Cardiac septum (tissue), 1 donor: Measurements from ENCODE around the gene SKOR1. TPM values are rescaled to one million over a fixed set of nuclear protein-coding genes. Genes with fewer than 3 reads are reported as not detected.

Experiments
- DNase-seq: peaks from one replicate; pipeline ENCODE4 v3.0.0-alpha.2; 2020; ENCODE audit warnings: low spot score
- intact Hi-C: fragments of 100-400 bp; cut with DNase I; formaldehyde crosslinking; loops from one replicate; pipeline ENCODE4 v1.14.0; 2022
- total RNA-seq: library from RNA; stranded (reverse); fragmentation: NEBNext Ultra II Directional; extraction: Animal tissue kit (Norgen Biotek cat#: 25700); gene quantifications from one replicate; pipeline ENCODE4 v1.2.1, GENCODE V29; 2021
- donor health status: DM: no; HTN: no; CAD: no.

Gene SKOR1
- total RNA-seq, 1 donor from 2014 or later = 0.24 TPM

- intact Hi-C loops = no loop called here
- peak; percentile 54 for DNase-seq
Observed at GRCh38 chr15:67813104-67813634, 12.1 kb upstream of the SKOR1 start.

DNA sequence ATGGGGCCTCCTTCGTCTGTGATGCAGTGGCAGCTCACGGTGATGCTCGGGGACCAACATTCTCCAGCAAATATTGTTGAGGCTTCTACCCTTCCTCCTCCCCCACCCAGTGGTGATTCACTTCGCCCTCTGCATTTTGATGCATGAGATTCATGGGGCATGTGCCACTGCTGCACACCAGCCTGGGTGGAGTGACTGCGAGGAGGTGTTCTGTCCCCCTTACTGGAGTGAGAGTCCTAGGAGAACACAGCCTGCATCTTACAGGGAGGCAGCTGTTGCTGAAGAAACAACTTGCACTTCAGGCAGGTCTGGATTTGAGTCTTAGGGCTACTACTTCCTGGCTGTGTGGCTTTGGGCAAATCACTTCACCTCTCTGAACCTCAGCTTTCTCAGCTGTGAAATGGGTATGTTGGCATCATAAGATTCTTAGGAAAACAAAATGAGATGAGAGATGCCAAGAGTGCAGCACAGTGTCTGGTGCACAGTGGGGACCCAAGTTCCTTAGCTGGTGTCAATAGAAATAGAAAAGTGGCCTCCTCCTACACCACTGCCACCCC, 10.2 kb upstream of the SKOR1 start:
- intact Hi-C loops = no loop called here
- peak; percentile 67 for DNase-seq

DNA sequence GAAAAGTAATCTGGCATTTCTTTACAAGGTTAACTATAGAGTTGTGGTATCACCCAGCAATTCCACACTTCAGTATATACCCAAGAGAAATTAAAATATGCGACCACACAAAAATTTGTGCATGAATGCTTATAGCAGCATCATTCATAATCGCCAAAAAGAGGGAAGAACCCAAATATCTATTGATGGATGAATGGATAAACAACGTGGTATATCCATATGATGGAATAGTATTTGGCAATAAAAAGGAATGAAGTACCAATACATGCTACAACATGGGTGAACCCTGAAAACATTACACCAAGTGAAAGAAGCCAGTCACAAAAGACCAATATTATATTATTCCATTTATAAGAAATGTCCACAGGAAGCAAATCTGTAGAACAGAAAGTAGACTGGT, 8.6 kb upstream of the SKOR1 start:
- intact Hi-C loops = no loop called here
- DNase-seq = no peak

GRCh38 chr15:67818464-67818863, 6.8 kb upstream of the SKOR1 start:
- intact Hi-C loops = no loop called here
- no peak for DNase-seq

DNA sequence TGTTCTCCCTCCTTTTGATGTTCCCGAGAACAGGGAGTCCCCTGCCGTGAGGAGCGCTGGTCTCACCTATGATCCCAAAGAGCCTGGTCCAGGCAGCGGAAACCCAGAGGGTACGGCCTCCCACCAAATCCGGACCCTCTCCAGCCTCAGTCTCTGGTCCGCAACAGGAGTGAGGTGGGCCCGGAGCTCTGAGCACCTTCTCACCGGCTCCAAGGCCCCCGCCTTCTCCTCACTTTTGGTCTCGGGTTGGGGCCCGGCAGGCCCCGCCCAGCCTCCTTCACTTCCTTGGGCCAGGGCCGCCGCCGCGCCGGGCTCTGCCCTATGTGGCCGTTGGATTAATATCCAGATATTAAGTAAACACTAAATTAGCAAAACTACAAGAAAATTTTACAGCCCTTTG, 5.7 kb upstream of the SKOR1 start:
- no peak for DNase-seq
- intact Hi-C loops = no loop called here

DNA sequence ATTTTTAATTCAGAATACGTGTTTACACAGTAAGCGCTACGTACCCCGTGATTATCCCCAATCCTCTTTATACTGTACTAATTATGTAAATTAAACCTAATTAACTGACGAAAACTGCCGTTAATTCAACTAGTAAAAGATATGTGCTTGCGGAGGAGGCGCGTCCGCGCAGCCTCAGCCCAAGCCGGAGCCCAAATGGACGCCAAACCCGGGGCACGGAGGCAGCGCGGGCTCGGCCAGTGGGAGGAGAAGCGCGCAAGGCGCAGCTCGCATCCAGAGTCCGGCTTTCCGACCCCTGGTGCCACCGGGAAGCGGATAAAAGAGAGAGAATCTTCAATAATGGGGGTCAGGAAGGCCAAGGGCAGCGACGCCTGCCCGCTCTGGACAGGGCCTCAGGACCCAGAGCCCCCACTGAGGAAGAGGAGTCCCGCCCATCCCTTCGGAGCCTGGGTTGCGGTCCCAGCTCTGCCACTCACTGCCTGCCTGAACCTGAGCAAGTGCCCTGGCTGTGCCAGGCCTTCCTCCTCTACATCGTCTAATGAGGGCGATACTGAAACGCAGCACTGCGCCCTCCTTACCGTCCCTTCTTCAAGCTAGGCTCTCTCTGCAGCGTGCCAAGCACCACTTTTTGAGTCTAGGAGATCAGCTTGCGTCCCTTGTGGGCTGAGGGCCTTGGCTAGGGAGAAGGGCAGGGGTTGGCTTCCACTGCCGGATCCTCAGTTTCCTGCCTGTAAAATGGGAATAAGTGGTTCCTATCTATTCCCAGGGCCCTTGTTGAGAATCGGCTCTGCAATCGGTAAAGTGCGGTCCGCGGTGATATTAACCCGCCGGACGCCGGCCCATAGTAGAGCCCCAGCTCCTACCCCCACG, 5.0 kb upstream of the SKOR1 start:
- no peak for DNase-seq
- intact Hi-C loops = no loop called here

GRCh38 chr15:67820992-67821783, 4.1 kb upstream of the SKOR1 start:
- no peak for DNase-seq
- intact Hi-C loops = no loop called here

DNA sequence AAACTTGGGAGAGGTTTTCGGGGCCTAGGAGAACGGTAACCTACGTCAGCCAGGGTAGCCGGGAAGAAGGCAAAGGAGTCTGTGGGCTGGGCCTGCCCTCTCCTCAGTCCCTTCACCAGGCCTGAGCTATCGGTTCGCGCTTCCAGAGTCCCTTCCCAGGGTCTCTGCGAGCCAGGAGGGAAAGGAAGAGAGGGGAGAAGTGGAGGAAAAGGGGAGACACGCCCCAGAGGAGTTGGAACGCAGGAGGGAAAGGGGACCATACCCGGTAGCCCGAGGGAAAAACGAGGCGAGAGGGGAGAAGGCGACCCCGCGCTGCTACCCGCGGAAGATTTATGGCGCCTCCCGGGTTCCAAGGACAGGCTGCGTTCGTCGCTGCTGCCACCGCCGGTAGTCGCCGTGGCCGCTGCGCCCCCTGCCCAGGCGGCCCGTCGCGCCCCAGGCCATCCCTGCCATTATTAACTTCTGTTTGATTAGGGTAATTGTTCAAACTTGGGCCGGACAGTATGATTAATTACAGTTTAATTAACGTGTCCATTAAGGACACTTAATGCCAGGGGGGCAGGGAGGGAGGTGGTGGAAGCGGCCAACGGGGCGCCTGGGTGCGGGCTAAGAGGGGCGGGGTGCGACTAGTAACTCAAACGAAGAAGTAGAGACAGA, 3.4 kb upstream of the SKOR1 start:
- intact Hi-C loops = no loop called here
- no peak for DNase-seq

- DNase-seq = no peak
- intact Hi-C loops = no loop called here
Observed at GRCh38 chr15:67822537-67823313, 2.6 kb upstream of the SKOR1 start.

DNA sequence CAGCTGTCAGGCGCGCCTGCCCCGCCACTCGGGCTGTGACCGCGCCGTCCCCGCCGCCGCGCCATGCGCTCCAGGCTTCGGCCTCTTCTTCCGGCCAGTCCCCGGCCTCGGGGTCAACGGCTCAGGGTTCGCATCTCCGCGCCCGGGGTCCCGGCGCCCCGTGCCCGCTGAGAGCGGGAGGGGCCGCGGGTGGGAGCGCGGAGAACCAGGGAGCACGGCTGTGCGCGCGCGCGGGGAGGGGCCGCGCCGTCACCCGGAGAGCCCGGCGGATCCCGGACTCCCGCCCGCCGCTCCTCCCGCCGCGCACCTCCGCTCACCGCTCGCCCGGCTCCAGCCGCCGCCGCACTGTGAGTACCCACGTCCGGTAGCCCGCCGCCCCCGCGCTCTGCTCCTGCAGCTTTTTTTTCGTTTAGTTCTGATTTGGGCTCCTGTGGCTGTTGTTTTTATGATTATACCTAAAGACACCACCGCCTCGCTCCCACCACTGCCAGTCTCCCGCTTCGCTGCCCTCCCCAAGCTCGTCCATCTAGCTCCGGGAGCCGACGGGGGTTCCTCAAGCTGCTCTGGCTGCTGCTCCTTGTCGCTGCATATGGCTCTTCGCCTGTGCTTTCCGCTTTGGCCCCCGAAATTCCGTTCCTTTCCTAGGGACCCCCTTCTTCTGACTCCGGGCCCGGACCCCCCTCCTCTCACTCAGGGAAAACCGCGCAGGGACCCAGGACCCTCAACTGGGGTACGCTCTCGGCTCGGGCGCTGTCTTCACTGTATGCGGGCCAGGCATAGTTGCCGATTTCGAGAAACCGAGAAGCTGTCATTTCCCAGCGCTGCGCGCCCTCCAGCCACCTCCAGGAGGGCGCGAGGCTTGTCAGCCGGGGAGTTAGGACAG, 1.8 kb upstream of the SKOR1 start:
- DNase-seq = no peak

DNA sequence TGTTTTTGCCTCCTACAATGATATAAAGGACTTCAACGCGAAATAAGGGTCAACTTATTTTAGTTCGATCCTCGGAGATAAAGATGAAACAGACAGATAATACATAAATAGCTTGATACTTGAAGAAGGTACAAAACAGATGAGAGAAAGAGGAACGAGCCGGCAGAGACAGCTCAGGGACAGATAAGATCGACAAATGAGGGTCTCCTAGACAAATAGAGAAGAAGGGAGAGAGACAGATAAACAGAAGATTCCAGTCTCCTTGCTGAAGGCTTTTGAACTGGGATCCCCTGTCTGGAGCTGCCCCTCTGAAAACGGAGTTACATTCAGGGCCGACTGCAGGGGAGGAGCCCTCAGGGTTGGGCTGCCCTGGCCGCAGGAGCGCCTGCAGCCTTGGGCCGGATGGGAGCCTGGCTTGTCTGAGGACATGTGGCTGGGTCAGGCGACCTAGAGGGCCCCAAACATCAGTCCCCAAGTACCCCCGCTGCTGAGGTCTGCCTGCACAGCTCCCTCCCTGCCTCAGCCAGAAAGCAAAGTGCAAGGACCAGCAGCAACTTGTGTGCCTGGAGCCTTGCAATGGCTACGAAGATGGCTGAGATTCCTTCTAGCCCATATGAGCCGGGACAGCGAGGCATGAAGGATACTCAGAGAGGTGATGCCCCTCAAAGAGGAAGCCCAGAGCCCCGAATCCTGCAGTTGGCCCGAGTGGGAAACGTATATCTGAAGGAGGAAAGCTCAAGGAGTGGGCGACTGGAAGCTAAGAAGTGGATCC, 926 bp upstream of the SKOR1 start:
- intact Hi-C loops = no loop called here
- no peak for DNase-seq

More for the DNA sequence above, 1.8 kb upstream of the SKOR1 start:
- intact Hi-C loops = no loop called here

DNA sequence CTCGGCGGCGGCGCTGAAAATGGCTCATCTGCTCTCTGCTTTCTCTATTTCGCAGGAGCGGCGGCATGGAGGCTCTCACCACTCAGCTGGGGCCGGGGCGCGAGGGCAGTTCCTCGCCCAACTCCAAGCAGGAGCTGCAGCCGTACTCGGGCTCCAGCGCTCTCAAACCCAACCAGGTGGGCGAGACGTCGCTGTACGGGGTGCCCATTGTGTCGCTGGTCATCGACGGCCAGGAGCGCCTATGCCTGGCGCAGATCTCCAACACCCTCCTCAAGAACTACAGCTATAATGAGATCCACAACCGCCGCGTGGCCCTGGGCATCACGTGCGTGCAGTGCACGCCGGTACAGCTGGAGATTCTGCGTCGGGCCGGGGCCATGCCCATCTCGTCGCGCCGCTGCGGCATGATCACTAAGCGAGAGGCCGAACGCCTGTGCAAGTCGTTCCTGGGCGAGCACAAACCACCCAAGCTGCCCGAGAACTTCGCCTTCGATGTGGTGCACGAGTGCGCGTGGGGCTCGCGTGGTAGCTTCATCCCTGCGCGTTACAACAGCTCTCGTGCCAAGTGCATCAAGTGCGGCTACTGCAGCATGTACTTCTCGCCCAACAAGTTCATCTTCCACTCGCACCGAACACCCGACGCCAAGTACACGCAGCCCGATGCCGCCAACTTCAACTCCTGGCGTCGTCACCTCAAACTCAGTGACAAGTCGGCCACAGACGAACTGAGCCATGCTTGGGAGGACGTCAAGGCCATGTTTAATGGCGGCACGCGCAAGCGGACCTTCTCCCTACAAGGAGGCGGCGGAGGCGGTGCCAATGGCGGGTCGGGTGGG, 790 bp downstream of the SKOR1 start:
- DNase-seq = no peak

GRCh38 chr15:67826717-67827561, 1.6 kb downstream of the SKOR1 start:
- no peak for DNase-seq
- intact Hi-C loops = no loop called here

More for the DNA sequence above, 790 bp downstream of the SKOR1 start:
- intact Hi-C loops = no loop called here

GRCh38 chr15:67827562-67828277, 2.4 kb downstream of the SKOR1 start:
- intact Hi-C loops = no loop called here
- DNase-seq = no peak
